Esophagus (tissue), 2 donors: ENCODE data around the gene SMIM38. TPM values are rescaled to one million over a fixed set of nuclear protein-coding genes. Genes with fewer than 3 reads are reported as not detected.
A peak's percentile ranks its signal among the peaks of the same experiment; 100 is the strongest.

ENCODE experiments used
- H3K27ac ChIP-seq, 2 donors: one replicate each; pipeline ENCODE4 v1.5.1; 2013; ENCODE audit warnings: low read depth in 2 of 2, mild to moderate bottlenecking in 2 of 2, inconsistent platforms in 1 of 2, low read length in 1 of 2, moderate library complexity in 1 of 2
- H3K27me3 ChIP-seq, 2 donors: one replicate each; pipeline ENCODE4 v1.6.1; 2013; ENCODE audit warnings: low read length in 2 of 2, control low read depth in 1 of 2, mild to moderate bottlenecking in 1 of 2; ENCODE audit not compliant: insufficient read depth in 2 of 2, control insufficient read depth in 1 of 2
- H3K36me3 ChIP-seq, 2 donors: one replicate each; pipeline ENCODE4 v1.6.1; 2013; ENCODE audit warnings: low read length in 1 of 2; ENCODE audit not compliant: control insufficient read depth in 2 of 2, insufficient read depth in 2 of 2
- H3K4me1 ChIP-seq, 2 donors: one replicate each; pipeline ENCODE4 v1.6.1; 2013; ENCODE audit warnings: low read length in 1 of 2; ENCODE audit not compliant: control insufficient read depth in 2 of 2, insufficient read depth in 2 of 2
- H3K4me3 ChIP-seq, 2 donors: one replicate each; pipeline ENCODE4 v1.5.1; 2013; ENCODE audit warnings: low read length in 2 of 2, mild to moderate bottlenecking in 2 of 2, low read depth in 1 of 2, moderate library complexity in 1 of 2
- H3K9me3 ChIP-seq, 2 donors: one replicate each; pipeline ENCODE4 v1.6.1; 2013; ENCODE audit warnings: mild to moderate bottlenecking in 2 of 2, low read depth in 1 of 2, low read length in 1 of 2, moderate library complexity in 1 of 2; ENCODE audit not compliant: control insufficient read depth in 2 of 2, insufficient read depth in 1 of 2
- WGBS, 2 donors: extraction: QIAGEN DNeasy Blood & Tissue Kit; methylation state at CpG; one replicate each; pipeline ENCODE4 v1.1.7; 2013; 5-methylcytosine and 5-hydroxymethylcytosine counted together
- polyA plus RNA-seq, 2 donors: library from polyadenylated mRNA; stranded (reverse); fragments of 200-250 nt; gene quantifications; one replicate each; pipeline ENCODE4 v1.2.3, GENCODE V29; 2013
- donor health status: healthy with polysubstance abuse.
- donor health status: Bipolar disorder and iron deficiency.

The SMIM38 gene
- polyA plus RNA-seq = under 1 TPM; 0.08 to 0.11 TPM

- H3K27ac ChIP-seq = peak within 1 kb of the TSS in 1 of 2 donors; percentile 47
- H3K4me3 ChIP-seq = no peak within 1 kb of the TSS
- no peaks in the 10 kb centered on the region for H3K27me3 ChIP-seq
- H3K4me1 ChIP-seq = peaks cover 4 to 16% of the 10 kb centered on the region in 2 donors
- no peaks in the 10 kb centered on the region for H3K36me3 ChIP-seq
- WGBS, 2 donors = 62 to 64% methylated on average over 32 of the region's 32 CpGs
- H3K9me3 ChIP-seq = no peaks in the 10 kb centered on the region
These were observed at the start of gene SMIM38 for GRCh38 chr11:69155302-69156234. Gene SMIM38 (plus strand): TSS chr11:69155935. CDS start chr11:69157847, 1,912 bp downstream.

DNA sequence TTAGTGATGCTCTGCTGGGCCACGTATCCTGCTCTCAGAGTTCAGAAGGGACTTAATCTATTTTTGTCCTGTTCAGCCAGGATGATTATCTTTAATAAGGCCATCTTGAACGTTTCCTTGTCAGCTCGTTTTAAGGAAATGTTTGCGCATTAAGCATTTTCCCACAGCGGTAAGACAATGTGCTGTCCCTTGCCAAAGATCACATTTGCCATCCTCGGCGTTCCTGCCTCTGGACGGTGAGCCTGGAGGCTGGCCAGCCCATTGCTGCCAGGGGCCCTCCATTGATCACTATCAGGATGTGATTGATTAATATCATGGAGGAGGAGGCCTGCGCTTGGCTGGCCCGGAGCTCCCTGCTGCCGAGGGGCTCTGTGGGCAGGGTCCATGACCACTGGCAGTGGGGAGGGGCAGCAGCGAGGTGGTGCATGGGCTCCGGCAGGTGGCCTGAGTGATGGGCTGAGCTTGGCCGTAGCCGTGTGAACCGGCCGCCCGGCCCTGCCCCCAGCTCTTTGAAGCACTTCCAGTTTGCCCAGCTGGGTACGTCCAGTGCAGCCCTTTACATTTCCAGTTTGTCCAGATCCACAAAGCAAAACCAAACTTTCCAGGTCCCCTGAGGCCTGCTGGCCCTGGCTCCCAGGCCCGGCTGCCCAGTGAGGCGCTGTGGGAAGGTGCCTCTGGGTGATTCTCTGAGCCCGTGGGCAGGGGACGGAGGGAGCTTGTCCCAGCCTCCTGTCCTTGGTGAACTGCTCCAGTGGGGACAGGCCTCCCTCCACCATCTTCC, 49.5 kb upstream of the SMIM38 start:
- Histone ChIP-seq H3K36me3 (no peaks in the 10 kb centered on the region), H3K9me3 (no peaks in the 10 kb centered on the region), H3K27me3 (no peaks in the 10 kb centered on the region), H3K27ac (peak overlapping the region in 1 of 2 donors; percentile 30), H3K4me3 (no peak overlapping the region), H3K4me1 (peaks cover 2% of the 10 kb centered on the region in 2 donors)
- 61 to 67% methylated on average over 23 of the region's 23 CpGs for WGBS, 2 donors

DNA sequence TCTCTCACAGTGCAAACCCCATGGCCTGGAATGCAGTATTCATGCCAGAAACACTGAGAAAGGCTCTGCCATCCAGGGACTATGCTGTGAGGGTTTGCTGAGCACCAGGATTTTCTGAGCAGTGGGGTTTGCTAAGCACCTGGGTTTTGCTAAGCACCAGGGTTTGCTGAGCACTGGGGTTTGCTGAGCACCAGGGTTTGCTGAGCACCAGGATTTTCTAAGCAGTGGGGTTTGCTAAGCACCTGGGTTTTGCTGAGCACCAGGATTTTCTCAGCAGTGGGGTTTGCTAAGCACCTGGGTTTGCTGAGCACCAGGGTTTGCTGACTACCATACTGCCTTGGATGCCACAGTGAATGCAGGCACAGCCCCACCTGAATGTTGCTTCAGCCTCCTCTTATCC, 48.3 kb upstream of the SMIM38 start:
- Histone ChIP-seq H3K36me3 (no peaks in the 10 kb centered on the region), H3K4me3 (no peak overlapping the region), H3K9me3 (no peaks in the 10 kb centered on the region), H3K27ac (no peak overlapping the region), H3K27me3 (no peaks in the 10 kb centered on the region), H3K4me1 (peaks cover 2 to 4% of the 10 kb centered on the region in 2 donors)

DNA sequence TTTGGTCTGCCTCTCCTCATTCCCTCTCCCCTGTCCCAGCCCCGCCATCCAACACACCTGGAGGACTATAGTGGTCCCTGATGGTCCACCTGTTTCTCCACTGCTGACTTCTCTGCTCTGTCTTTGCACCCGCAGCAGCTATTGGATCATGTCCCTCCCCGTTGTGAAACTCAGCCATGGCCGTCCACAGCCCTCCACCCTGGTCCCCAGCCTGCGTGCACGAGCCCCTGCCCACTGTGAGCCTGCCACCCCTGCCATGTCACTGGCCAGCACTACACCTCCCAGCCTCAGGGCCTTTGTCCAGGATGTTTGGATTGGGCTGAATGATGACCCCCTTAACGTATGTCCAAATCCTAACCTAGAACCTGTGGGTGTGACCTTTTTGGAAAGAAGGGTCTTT, 47.7 kb upstream of the SMIM38 start:
- Histone ChIP-seq H3K27ac (no peak overlapping the region), H3K9me3 (no peaks in the 10 kb centered on the region), H3K4me3 (no peak overlapping the region), H3K36me3 (no peaks in the 10 kb centered on the region), H3K27me3 (no peaks in the 10 kb centered on the region), H3K4me1 (peaks cover 2 to 4% of the 10 kb centered on the region in 2 donors)
- 94 to 96% methylated on average over 7 of the region's 7 CpGs for WGBS, 2 donors

GRCh38 chr11:69108559-69108958, 47.2 kb upstream of the SMIM38 start:
- Histone ChIP-seq H3K4me3 (no peak overlapping the region), H3K27me3 (no peaks in the 10 kb centered on the region), H3K36me3 (no peaks in the 10 kb centered on the region), H3K27ac (no peak overlapping the region), H3K9me3 (no peaks in the 10 kb centered on the region), H3K4me1 (peaks cover 2 to 4% of the 10 kb centered on the region in 2 donors)
- WGBS, 2 donors = 95 to 96% methylated on average over 5 of the region's 5 CpGs

- Histone ChIP-seq H3K4me3 (no peak overlapping the region), H3K9me3 (no peaks in the 10 kb centered on the region), H3K4me1 (peaks cover 2 to 4% of the 10 kb centered on the region in 2 donors), H3K27ac (no peak overlapping the region), H3K27me3 (no peaks in the 10 kb centered on the region), H3K36me3 (no peaks in the 10 kb centered on the region)
- WGBS, 2 donors = 89 to 96% methylated on average over 2 of the region's 2 CpGs
These were observed 46.6 kb upstream of the SMIM38 start for GRCh38 chr11:69109101-69109500.

- H3K27ac ChIP-seq = no peak overlapping the region
- H3K36me3 ChIP-seq = no peaks in the 10 kb centered on the region
- no peak overlapping the region for H3K4me3 ChIP-seq
- H3K4me1 ChIP-seq = peaks cover 2 to 7% of the 10 kb centered on the region in 2 donors
- H3K9me3 ChIP-seq = no peaks in the 10 kb centered on the region
- WGBS, 2 donors = 96 to 97% methylated on average over 6 of the region's 6 CpGs
- H3K27me3 ChIP-seq = no peaks in the 10 kb centered on the region
These were observed 45.3 kb upstream of the SMIM38 start for GRCh38 chr11:69110451-69110850.

DNA sequence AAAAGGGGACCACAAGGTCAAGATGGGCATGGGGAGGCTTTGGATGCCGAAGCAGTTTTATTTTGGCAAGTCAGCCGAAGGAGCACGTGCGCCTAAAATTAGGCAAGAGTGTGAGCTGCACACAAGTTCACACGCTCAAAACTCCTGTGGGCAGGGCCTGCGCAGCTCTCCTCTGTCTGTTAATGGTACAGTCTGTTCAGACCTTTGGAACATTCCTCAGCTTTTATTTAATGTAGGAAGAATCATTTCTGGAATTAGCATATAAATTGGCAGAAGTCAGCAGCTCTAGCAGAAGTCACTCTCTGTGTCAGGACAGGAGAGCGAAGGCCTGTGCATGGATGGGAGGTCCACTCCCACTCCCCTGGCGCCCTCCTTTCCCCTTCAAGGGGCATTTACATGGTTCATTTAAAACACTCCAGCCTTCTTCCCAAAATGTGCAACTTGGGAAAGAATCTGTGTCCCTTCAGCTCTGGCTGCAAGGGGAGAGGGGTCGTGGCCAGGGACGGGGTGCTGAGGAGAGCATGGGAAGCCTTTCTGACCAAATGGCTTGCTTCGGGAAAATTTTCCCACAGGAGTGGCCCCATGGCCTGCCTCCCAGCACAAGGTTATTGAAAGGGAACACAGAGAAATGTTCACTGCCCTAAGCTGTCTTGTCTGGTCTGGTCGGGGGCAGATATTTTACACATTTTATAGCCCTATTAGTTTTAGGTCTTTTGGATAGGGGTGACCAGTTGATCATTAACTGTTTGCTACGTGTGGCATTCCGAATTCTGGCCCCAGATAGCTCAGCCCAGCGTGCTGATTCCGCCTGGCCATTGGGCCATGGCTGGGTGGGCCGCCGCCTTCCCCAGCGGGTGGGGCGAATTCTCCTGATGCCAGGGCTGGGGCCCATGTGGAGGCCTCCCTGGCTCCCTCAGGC, 43.9 kb upstream of the SMIM38 start:
- Histone ChIP-seq H3K27ac (no peak overlapping the region), H3K4me1 (peaks cover 4 to 8% of the 10 kb centered on the region in 2 donors), H3K27me3 (no peaks in the 10 kb centered on the region), H3K9me3 (no peaks in the 10 kb centered on the region), H3K36me3 (no peaks in the 10 kb centered on the region), H3K4me3 (no peak overlapping the region)
- 86 to 90% methylated on average over 20 of the region's 20 CpGs for WGBS, 2 donors

GRCh38 chr11:69113226-69113625, 42.5 kb upstream of the SMIM38 start:
- Histone ChIP-seq H3K4me3 (no peak overlapping the region), H3K4me1 (peaks cover 4 to 6% of the 10 kb centered on the region in 2 donors), H3K36me3 (no peaks in the 10 kb centered on the region), H3K27me3 (no peaks in the 10 kb centered on the region), H3K27ac (no peak overlapping the region), H3K9me3 (no peaks in the 10 kb centered on the region)
- 83 to 92% methylated on average over 10 of the region's 10 CpGs for WGBS, 2 donors
